GM13976 (cell line): Measurements from ENCODE around the gene SUSD1.
"Not testable (repeated sequence)": the region's sequence is repeated elsewhere in the genome, so short reads cannot be mapped to it uniquely, and the experiment has no call there.

Source experiments
- DNase-seq: peaks from one replicate; pipeline ENCODE4 v3.0.0; 2012; ENCODE audit warnings: low spot score
- CTCF ChIP-seq: IDR thresholded peaks from 2 replicates; pipeline ENCODE4 v1.5.1; 2012; ENCODE audit warnings: borderline replicate concordance, mild to moderate bottlenecking; ENCODE audit not compliant: insufficient read depth; ENCODE audit errors: extremely low read depth, missing control alignments, control extremely low read depth
- in situ Hi-C: fragments of 300-500 bp; cut with MboI; formaldehyde crosslinking; loops from one replicate; pipeline ENCODE4 v1.12.0; 2022; ENCODE audit warnings: low sequenced_read_pairs, mixed read lengths, inconsistent platforms; ENCODE audit not compliant: unreplicated experiment

SUSD1 gene

GRCh38 chr9:112135706-112136105 is 39.4 kb downstream of the SUSD1 start:
- TF ChIP-seq CTCF: no peak
- no peak for DNase-seq
- in situ Hi-C loops: no loop called here

GRCh38 chr9:112133806-112134205 is 41.3 kb downstream of the SUSD1 start:
- in situ Hi-C loops, DNase-seq: not testable (repeated sequence)

GRCh38 chr9:112132356-112132755 is 42.7 kb downstream of the SUSD1 start:
- DNase-seq: no peak
- no peak for TF ChIP-seq CTCF
- in situ Hi-C loops: no loop called here

GRCh38 chr9:112130997-112131396 is 44.1 kb downstream of the SUSD1 start:
- DNase-seq: no peak
- in situ Hi-C loops: no loop called here
- no peak for TF ChIP-seq CTCF

GRCh38 chr9:112130347-112130746 is 44.8 kb downstream of the SUSD1 start:
- DNase-seq: no peak
- in situ Hi-C loops: no loop called here
- no peak for TF ChIP-seq CTCF

- no peak for DNase-seq
- no peak for TF ChIP-seq CTCF
- in situ Hi-C loops: no loop called here
Observed at GRCh38 chr9:112129246-112129645, 45.9 kb downstream of the SUSD1 start.

GRCh38 chr9:112128399-112128798 is 46.7 kb downstream of the SUSD1 start:
- DNase-seq, in situ Hi-C loops: not testable (repeated sequence)

GRCh38 chr9:112127281-112127680 is 47.8 kb downstream of the SUSD1 start:
- DNase-seq: no peak
- TF ChIP-seq CTCF: no peak
- in situ Hi-C loops: no loop called here
